Measurements from ENCODE around the gene NUP62. TPM values are rescaled to one million over a fixed set of nuclear protein-coding genes. Genes with fewer than 3 reads are reported as not detected.

Gene NUP62
- total and polyA plus RNA-seq, 2 of the 8 experiments (the other 6 are each of a cell fraction or from before 2014, with no cell fraction given) = 50.0 to 107 TPM

GRCh38 chr19:49932731-49933131, 3.4 kb upstream of the NUP62 start:
- Histone ChIP-seq H4K20me1 (replicated peaks in 1 of 2; ENCODE audit: control insufficient read depth in 1 of 2, insufficient read depth in 2 of 2, low read length in 2 of 2) (no peaks in the 10 kb centered on the region), H3K23ac (ENCODE audit: insufficient read length) (no peak overlapping the region), H2BK12ac (ENCODE audit: low read depth, low read length) (no peak overlapping the region), H2BK20ac (ENCODE audit: low read length) (no peak overlapping the region), H2BK120ac (replicated peaks; ENCODE audit: low read depth, low read length) (no peak overlapping the region), H3K4me3 (ENCODE audit: extremely low read depth in 1 of 4, insufficient read depth in 2 of 4, low read depth in 3 of 4, low read length in 4 of 4) (no peak overlapping the region), H2AFZ (ENCODE audit: low read length) (no peak overlapping the region), H3K23me2 (ENCODE audit: low read depth, low read length) (peaks cover 9% of the 10 kb centered on the region), H3K9ac (replicated peaks in 1 of 4; ENCODE audit: extremely low read depth in 1 of 4, low read depth in 3 of 4, low read length in 3 of 4) (no peak overlapping the region), H4K91ac (replicated peaks; ENCODE audit: insufficient read length, low read length) (no peak overlapping the region), H3K36me3 (ENCODE audit: control insufficient read depth in 2 of 4, insufficient read depth in 4 of 4, low read length in 3 of 4) (peaks cover 0 to 1% (median under 1%) of the 10 kb centered on the region in 4 experiments; a peak in 5 of 8 replicates), H2BK15ac (ENCODE audit: low read length) (no peak overlapping the region), H4K8ac (ENCODE audit: extremely low read depth, insufficient read depth, low read length) (no peak overlapping the region), H3K4me1 (replicated peaks in 1 of 4; ENCODE audit: control insufficient read depth in 3 of 4, insufficient read depth in 4 of 4, low read length in 3 of 4) (peaks cover 0 to 2% (median under 1%) of the 10 kb centered on the region in 4 experiments; a peak in 3 of 7 replicates), H3K9me3 (ENCODE audit: insufficient read depth in 2 of 2, low read depth in 1 of 2, low read length in 1 of 2) (no peaks in the 10 kb centered on the region), H3K4me2 (ENCODE audit: insufficient read depth in 1 of 2, low read depth in 2 of 2, low read length in 2 of 2) (no peak overlapping the region), H3K79me2 (ENCODE audit: control insufficient read depth in 1 of 2, insufficient read depth in 2 of 2, low read length in 2 of 2) (peaks cover 5 to 14% of the 10 kb centered on the region in 2 experiments), H3K4ac (replicated peaks; ENCODE audit: insufficient read length, low read depth, low read length) (no peak overlapping the region), H3K27ac (ENCODE audit: low read depth, low read length) (no peak overlapping the region), H4K5ac (ENCODE audit: insufficient read length, low read depth, low read length) (no peak overlapping the region), H3K27me3 (replicated peaks in 1 of 4; ENCODE audit: control insufficient read depth in 3 of 4, extremely low read depth in 1 of 4, insufficient read depth in 3 of 4, low read length in 3 of 4) (no peaks in the 10 kb centered on the region), H3K79me1 (ENCODE audit: low read depth, low read length) (peaks cover 3% of the 10 kb centered on the region; the same call in 1 of the 2 replicates), H2BK5ac (ENCODE audit: low read depth, low read length) (no peak overlapping the region), H2AK5ac (ENCODE audit: low read depth, low read length) (no peak overlapping the region), H3K18ac (ENCODE audit: extremely low read depth, low read length) (no peak overlapping the region), H3K56ac (replicated peaks; ENCODE audit: insufficient read length, low read depth, low read length) (no peak overlapping the region), H3K14ac (ENCODE audit: insufficient read length) (no peak overlapping the region)
- DNase-seq (ENCODE audit: low read depth in 1 of 2, low spot score in 2 of 2) (no peak), FAIRE-seq (no peak)
- ChIA-PET CTCF (ENCODE audit: partially characterized antibody) (interaction anchor here (1.0 to 1.6 kb wide), 2 partner anchors 45 to 51 kb away, joined by 3 to 14 read pairs; no protein-coding TSS in a partner anchor), POLR2A (ENCODE audit: partially characterized antibody) (interaction anchor here (0.8 to 4.1 kb wide), 8 partner anchors 8 to 52 kb away, joined by 4 to 36 read pairs (median 6); no protein-coding TSS in a partner anchor)
- WGBS, 2 experiments (ENCODE audit: extremely low coverage in 1 of 2, insufficient coverage in 1 of 2, insufficient read length in 1 of 2, insufficient replicate concordance in 2 of 2, low coverage in 1 of 2, low lambda C conversion rate in 2 of 2, missing lambda C conversion rate in 1 of 2) = 89% methylated on average over 18 of the region's 25 CpGs; no CpG with 5 or more reads in 1 of the 2 experiments
- no peak for TF ChIP-seq CBX8 (IDR thresholded peaks at IDR 0.05; ENCODE audit: borderline replicate concordance, low read depth, low read length)
- TF ChIP-seq POU5F1 (IDR thresholded peaks at IDR 0.05; ENCODE audit: low read depth, low read length) = no peak
- no peak for TF ChIP-seq EZH2 (IDR thresholded peaks at IDR 0.05; ENCODE audit: low read depth, low read length, severe bottlenecking)
- no peak for TF ChIP-seq CHD1 (IDR thresholded peaks at IDR 0.05; ENCODE audit: low read depth, low read length)
- TF ChIP-seq E2F6 (IDR thresholded peaks at IDR 0.05) = no peak
- no peak for TF ChIP-seq KDM5A (IDR thresholded peaks at IDR 0.05; ENCODE audit: low read length)
- no peak for TF ChIP-seq GABPA (IDR thresholded peaks at IDR 0.05; ENCODE audit: borderline replicate concordance, insufficient read depth, low read length)
- no peak for TF ChIP-seq BCL11A (IDR thresholded peaks at IDR 0.05; ENCODE audit: low read depth in 2 of 2, low read length in 2 of 2)
- no peak for TF ChIP-seq YY1 (IDR thresholded peaks at IDR 0.05; ENCODE audit: low read depth, low read length)
- TF ChIP-seq, protein P1, sequence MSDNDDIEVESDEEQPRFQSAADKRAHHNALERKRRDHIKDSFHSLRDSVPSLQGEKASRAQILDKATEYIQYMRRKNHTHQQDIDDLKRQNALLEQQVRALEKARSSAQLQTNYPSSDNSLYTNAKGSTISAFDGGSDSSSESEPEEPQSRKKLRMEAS (IDR thresholded peaks at IDR 0.05) = no peak
- TF ChIP-seq TCF12 (IDR thresholded peaks at IDR 0.05; ENCODE audit: low read depth, low read length) = no peak
- no peak for TF ChIP-seq CBX5 (IDR thresholded peaks at IDR 0.05; ENCODE audit: low read depth, low read length)
- TF ChIP-seq CTBP2 (IDR thresholded peaks at IDR 0.05; ENCODE audit: borderline replicate concordance, insufficient read depth, insufficient read length, low read length) = no peak

Measured in H1 (cell line).